GM23248 (cell line): ENCODE data around the gene MTA2. TPM values are rescaled to one million over a fixed set of nuclear protein-coding genes. Genes with fewer than 3 reads are reported as not detected.

Source experiments
- DNase-seq: peaks from one replicate; pipeline ENCODE4 v3.0.0-alpha.2; 2015
- H2AFZ ChIP-seq: fragments of 200-600 bp; sonication (generic); 2 replicates; pipeline ENCODE4 v1.6.1; 2016; ENCODE audit warnings: antibody characterized with exemption
- H3F3A ChIP-seq: fragments of 200-600 bp; sonication (generic); 2 replicates; pipeline ENCODE4 v1.6.1; 2016; ENCODE audit warnings: mild to moderate bottlenecking, antibody characterized with exemption, mixed run types; ENCODE audit not compliant: insufficient read depth
- H3K27ac ChIP-seq: fragments of 200-600 bp; sonication (generic); 2 replicates; pipeline ENCODE4 v1.5.1; 2016; ENCODE audit warnings: mild to moderate bottlenecking
- H3K27me3 ChIP-seq: fragments of 200-600 bp; sonication (generic); replicated peaks from 2 replicates; pipeline ENCODE4 v1.6.1; 2016; ENCODE audit warnings: mild to moderate bottlenecking; ENCODE audit not compliant: insufficient read depth
- H3K36me3 ChIP-seq: fragments of 200-600 bp; sonication (generic); 2 replicates; pipeline ENCODE4 v1.6.1; 2016; ENCODE audit warnings: low read depth, mild to moderate bottlenecking
- H3K4me1 ChIP-seq: fragments of 200-600 bp; sonication (generic); 2 replicates; pipeline ENCODE4 v1.6.1; 2016; ENCODE audit warnings: mild to moderate bottlenecking; ENCODE audit not compliant: insufficient read depth
- H3K4me2 ChIP-seq: fragments of 200-600 bp; sonication (generic); one replicate; pipeline ENCODE4 v1.6.1; 2016; ENCODE audit warnings: mild to moderate bottlenecking; ENCODE audit not compliant: unreplicated experiment
- H3K4me3 ChIP-seq: fragments of 200-600 bp; sonication (generic); 2 replicates; pipeline ENCODE4 v1.5.1; 2016; ENCODE audit warnings: mild to moderate bottlenecking
- H3K79me2 ChIP-seq: fragments of 200-600 bp; sonication (generic); 2 replicates; pipeline ENCODE4 v1.6.1; 2016; ENCODE audit warnings: mild to moderate bottlenecking; ENCODE audit not compliant: insufficient read depth
- H3K9ac ChIP-seq: fragments of 200-600 bp; sonication (generic); 2 replicates; pipeline ENCODE4 v1.6.1; 2016; ENCODE audit warnings: mild to moderate bottlenecking
- H3K9me2 ChIP-seq: fragments of 200-600 bp; sonication (generic); 2 replicates; pipeline ENCODE4 v1.6.1; 2016; ENCODE audit warnings: mixed run types, mild to moderate bottlenecking, moderate library complexity; ENCODE audit not compliant: insufficient read depth
- H3K9me3 ChIP-seq: fragments of 200-600 bp; sonication (generic); one replicate; pipeline ENCODE4 v1.6.1; 2017; ENCODE audit warnings: low read depth
- H4K20me1 ChIP-seq: fragments of 200-600 bp; sonication (generic); 2 replicates; pipeline ENCODE4 v1.6.0; 2016; ENCODE audit not compliant: insufficient read depth
- EZH2 ChIP-seq: fragments of 200-600 bp; sonication (generic); IDR thresholded peaks from 2 replicates; pipeline ENCODE4 v1.6.1; 2018; ENCODE audit warnings: antibody characterized with exemption, mild to moderate bottlenecking; ENCODE audit not compliant: insufficient read depth, poor library complexity, severe bottlenecking
- EZH2phosphoT487 ChIP-seq: fragments of 200-600 bp; sonication (generic); IDR thresholded peaks from 2 replicates; pipeline ENCODE4 v1.6.1; 2018; ENCODE audit warnings: antibody characterized with exemption, moderate library complexity, mild to moderate bottlenecking, low read depth; ENCODE audit not compliant: insufficient read depth
- WGBS, 2 experiments: methylation state at CpG; one replicate each; pipeline ENCODE4 v1.1.6; 2015 to 2017; ENCODE audit warnings: low lambda C conversion rate in 2 of 2, low coverage in 1 of 2; ENCODE audit errors: missing lambda C conversion rate in 2 of 2; 5-methylcytosine and 5-hydroxymethylcytosine counted together
- in situ Hi-C: fragments of 300-500 bp; cut with MboI; formaldehyde crosslinking; loops from 2 replicates; pipeline ENCODE4 v1.15.0; 2020
- polyA plus RNA-seq: library from polyadenylated mRNA; unstranded; fragments of >200 nt; fragmentation: Nextera tagmentation; extraction: Ambion mirVana; gene quantifications from 2 replicates; pipeline ENCODE4 v1.2.1, GENCODE V29; 2016
- total RNA-seq: library from RNA; depleted of rRNA; stranded (reverse); fragments of >200 nt; shearing (Covaris generic); gene quantifications from 2 replicates; pipeline ENCODE4 v1.2.3, GENCODE V29; 2014

MTA2 gene
- total and polyA plus RNA-seq, 2 experiments from 2014 or later, result 28.9 to 98.8 TPM

DNA sequence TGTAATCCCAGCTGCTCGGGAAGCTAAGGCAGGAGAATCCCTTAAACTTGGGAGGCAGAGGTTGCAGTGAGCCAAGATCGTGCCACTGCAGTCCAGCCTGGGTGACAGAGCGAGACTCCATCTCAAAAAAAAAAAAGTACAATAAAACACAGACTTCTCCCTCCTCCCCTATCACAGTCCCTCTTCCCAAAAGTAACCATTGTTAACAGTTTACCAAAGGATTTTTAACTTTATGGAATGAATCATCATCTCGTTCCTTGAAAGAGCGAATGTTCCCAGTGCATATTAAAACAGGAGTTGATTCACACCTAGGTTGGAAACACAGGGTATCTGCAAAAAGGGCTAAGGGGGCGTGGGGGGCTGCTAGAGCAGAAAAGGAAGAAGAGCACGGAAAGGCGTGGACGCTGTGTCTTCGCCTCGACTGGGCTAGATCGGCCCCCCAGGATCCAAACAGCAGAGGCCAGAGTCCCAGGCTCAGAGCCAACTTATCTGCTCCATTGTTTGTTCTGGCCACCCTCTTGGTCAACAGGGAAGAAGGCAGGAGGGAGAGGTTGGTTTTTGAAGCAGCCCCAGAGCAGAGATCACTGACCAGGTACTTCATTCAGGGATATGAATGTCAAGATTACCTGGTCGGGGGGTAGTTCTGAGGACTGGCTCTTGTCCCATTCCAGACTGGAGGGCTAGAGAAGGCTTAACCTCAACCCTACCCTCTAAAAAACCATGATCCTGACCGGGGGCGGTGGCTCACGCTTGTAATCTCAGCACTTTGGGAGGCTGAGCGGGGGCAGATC, 52.9 kb downstream of the MTA2 start:
- in situ Hi-C loops, result no loop called here
- Histone ChIP-seq H3K27ac (no peak overlapping the region), H3K79me2 (peaks cover 74% of the 10 kb centered on the region), H3K9ac (no peak overlapping the region), H3K9me2 (no peaks in the 10 kb centered on the region), H2AFZ (no peak overlapping the region), H4K20me1 (no peaks in the 10 kb centered on the region), H3K4me1 (peaks cover 23% of the 10 kb centered on the region), H3K36me3 (no peaks in the 10 kb centered on the region), H3K9me3 (no peaks in the 10 kb centered on the region), H3K4me2 (no peak overlapping the region), H3K27me3 (no peaks in the 10 kb centered on the region), H3K4me3 (no peak overlapping the region), H3F3A (peaks cover 24% of the 10 kb centered on the region)
- TF ChIP-seq EZH2, result no peak
- TF ChIP-seq EZH2phosphoT487, result no peak
- WGBS, 2 experiments, result 92% methylated on average over 17 of the region's 17 CpGs
- no peak for DNase-seq

DNA sequence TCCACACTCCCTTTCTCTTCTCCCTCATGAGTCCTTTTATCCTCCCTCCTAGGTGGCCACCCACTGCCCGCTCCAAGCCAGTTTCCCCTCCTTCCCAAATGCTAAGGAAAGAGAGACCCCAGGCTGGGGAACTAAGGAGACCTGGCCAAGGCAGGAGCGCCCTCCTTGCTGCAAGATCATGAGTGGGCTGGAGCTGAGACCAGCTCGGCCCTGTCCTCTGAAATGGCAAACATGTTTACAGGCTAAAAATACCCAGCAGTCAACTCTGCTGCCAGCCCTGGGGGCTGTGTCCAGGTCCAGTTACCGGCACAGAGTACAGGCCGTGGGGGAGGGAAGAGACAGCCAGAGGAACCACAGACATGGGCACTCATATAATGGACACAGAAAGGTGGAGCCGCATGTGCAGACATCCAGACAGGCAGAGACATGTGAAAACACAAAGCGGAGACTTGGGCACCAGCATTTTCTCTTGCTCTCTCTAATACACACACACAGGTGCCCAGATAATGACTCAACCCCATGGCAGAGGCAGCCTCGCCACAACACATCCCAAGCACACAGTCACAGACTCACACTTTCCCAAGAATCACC, 53.9 kb downstream of the MTA2 start:
- peak overlapping the region; percentile 70 for H2AFZ ChIP-seq
- in situ Hi-C loops, result no loop called here

DNA sequence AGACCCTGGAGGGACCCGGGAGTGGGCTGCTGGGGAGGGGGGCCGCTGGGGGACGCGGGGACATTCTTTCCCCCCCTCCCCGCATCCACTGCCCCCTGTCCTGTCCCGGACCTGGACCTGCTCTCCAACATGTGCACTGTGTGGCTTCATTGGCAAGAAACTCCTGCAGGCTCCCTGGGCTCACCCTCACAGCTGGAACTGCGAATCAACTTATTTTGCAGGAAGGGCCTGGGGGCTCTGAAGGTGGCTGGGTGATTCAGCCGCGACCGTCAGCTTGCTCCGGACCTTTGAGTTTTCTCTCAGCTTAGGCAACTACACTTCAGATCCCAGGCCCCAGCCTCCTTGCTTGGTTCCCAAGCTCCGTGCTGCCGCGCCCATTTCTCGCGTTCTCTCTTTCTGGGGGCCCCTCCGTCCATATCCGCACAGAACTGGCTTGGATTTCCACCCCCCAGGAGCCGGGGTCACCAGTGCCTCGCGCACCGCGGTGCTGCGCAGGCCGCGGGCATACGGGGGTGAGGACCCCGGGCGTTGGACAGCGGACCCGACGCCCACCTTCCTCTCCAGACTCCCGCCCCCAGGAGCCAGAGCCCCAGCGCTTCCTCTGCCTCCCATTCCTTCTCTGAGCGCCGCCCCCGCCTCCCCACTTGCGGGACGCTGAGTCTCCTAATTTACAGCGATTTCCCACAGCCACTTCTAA, 54.6 kb downstream of the MTA2 start:
- Histone ChIP-seq H3K9me2 (no peaks in the 10 kb centered on the region), H3K4me2 (peak overlapping the region; percentile 86), H3K27ac (peak overlapping the region; percentile 81), H2AFZ (peak overlapping the region; percentile 70), H3K4me3 (peak overlapping the region; percentile 96), H3K9ac (peak overlapping the region; percentile 92), H3K27me3 (no peaks in the 10 kb centered on the region), H3K9me3 (no peaks in the 10 kb centered on the region), H4K20me1 (no peaks in the 10 kb centered on the region; the same call in 1 of the 2 replicates), H3K79me2 (peaks cover 90% of the 10 kb centered on the region), H3K36me3 (no peaks in the 10 kb centered on the region), H3K4me1 (peaks cover 15% of the 10 kb centered on the region), H3F3A (peaks cover 23% of the 10 kb centered on the region)
- WGBS, 2 experiments, result 1 to 2% methylated on average over 31 to 39 of the region's 40 CpGs
- in situ Hi-C loops, result no loop called here
- DNase-seq, result peak; percentile 86
- TF ChIP-seq EZH2phosphoT487, result no peak
- no peak for TF ChIP-seq EZH2

More for the DNA sequence above, 53.9 kb downstream of the MTA2 start:
- H3K4me2 ChIP-seq, result peak overlapping the region; percentile 86
- TF ChIP-seq EZH2phosphoT487 (no peak), EZH2 (no peak)
- peak overlapping the region; percentile 96 for H3K4me3 ChIP-seq
- H3K27me3 ChIP-seq, result no peaks in the 10 kb centered on the region
- peaks cover 84% of the 10 kb centered on the region for H3K79me2 ChIP-seq
- H4K20me1 ChIP-seq, result no peaks in the 10 kb centered on the region
- H3K36me3 ChIP-seq, result no peaks in the 10 kb centered on the region
- DNase-seq, result peak; percentile 41
- peaks cover 20% of the 10 kb centered on the region for H3K4me1 ChIP-seq
- H3K27ac ChIP-seq, result peak overlapping the region; percentile 81
- H3K9me3 ChIP-seq, result no peaks in the 10 kb centered on the region
- peaks cover 24% of the 10 kb centered on the region for H3F3A ChIP-seq
- WGBS, 2 experiments, result 36 to 42% methylated on average over 8 of the region's 8 CpGs
- H3K9ac ChIP-seq, result peak overlapping the region; percentile 92
- H3K9me2 ChIP-seq, result no peaks in the 10 kb centered on the region

DNA sequence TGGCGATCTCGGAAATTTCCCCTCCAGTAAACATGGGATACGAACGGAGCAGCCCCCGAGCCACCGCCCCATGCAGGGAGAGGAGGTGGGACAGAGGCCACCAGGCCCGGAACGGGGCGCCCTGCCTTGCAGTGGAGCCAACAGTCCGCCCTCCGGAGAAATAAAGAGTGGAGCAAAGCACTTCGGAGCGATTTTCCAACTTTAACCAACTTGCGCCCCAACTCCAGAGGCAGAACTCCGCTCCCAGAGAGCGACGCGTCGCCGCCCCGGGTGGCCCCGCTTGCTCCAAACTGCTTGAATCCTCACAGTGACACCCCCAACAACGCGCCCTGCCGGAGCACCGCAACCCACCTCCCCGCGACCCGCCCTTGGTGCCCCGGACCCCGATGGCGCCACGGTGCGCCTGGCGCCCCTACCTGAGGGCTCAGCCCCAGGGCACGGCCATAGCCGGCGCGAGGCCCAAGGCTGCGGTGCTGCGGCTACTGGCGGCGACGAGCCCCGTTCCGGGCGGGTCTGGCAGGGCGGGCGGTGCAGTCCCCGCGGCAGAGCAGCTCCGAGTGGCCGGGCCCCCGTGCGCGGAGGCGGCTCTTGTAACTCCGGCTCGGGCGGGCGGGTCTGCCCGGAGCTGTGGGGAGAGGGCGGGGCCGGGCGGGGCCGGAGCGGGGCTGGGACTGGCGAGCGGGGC, 55.3 kb downstream of the MTA2 start, which contains the start of gene AHNAK:
Gene AHNAK, minus strand, starts transcription at position 563 of the 685 bp plus-strand sequence. CDS start 10,708 bp downstream, outside the sequence.
- peak; percentile 90 for DNase-seq
- TF ChIP-seq EZH2 (no peak), EZH2phosphoT487 (no peak)
- Histone ChIP-seq H3K79me2 (peaks cover 90% of the 10 kb centered on the region), H3K9ac (peak within 1 kb of the TSS; percentile 92), H3K4me3 (peak within 1 kb of the TSS; percentile 96), H3K27ac (peak within 1 kb of the TSS; percentile 81), H3K27me3 (no peaks in the 10 kb centered on the region), H2AFZ (peak within 1 kb of the TSS; percentile 70), H3F3A (peaks cover 23% of the 10 kb centered on the region), H4K20me1 (peaks cover 6% of the 10 kb centered on the region; the same call in 1 of the 2 replicates), H3K9me3 (no peaks in the 10 kb centered on the region), H3K4me2 (peak within 1 kb of the TSS; percentile 86), H3K36me3 (no peaks in the 10 kb centered on the region), H3K4me1 (peaks cover 18% of the 10 kb centered on the region), H3K9me2 (no peaks in the 10 kb centered on the region)
- in situ Hi-C loops, result no loop called here
- 1 to 2% methylated on average over 17 to 63 of the region's 69 CpGs for WGBS, 2 experiments
